Nucleus accumbens (tissue), 56 donors: Measurements from ENCODE around the gene WBP1.
"Not testable (repeated sequence)": the region's sequence is repeated elsewhere in the genome, so short reads cannot be mapped to it uniquely, and the experiment has no call there.

Experiments
- DNase-seq, 56 donors: peaks; one replicate each; lab custom pipeline; 2025; lab: John Stamatoyannopoulos, UW

Gene WBP1

DNA sequence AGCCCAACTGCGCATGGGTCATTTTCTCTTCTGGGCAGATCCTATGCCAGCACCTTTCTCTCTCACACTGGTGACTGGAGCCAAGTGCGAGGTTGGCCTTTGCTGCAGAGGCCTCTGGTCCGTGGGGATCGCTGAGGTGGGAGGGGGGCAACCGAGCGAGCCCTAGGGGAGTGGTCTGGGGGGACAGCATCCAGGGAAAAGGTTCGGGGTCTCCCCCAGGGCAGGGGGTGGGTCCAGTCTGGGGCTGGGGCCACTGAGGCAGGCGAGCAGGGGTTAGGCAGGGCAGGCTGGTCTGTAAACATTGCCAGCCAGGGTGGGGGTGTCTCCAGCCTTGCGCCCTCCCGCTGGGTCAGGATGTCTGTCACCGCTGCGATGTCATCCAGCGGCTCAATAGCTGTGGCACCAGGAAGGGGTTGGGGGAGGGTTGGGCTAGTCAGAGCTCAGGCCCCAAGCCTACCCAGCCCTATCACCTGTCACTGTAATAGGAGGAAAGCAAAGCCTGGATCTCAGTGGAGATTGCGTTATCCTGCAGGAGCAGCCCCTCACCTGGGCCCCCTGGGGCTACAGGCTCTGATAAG, 32.0 kb upstream of the WBP1 start:
- DNase-seq = no peak

DNA sequence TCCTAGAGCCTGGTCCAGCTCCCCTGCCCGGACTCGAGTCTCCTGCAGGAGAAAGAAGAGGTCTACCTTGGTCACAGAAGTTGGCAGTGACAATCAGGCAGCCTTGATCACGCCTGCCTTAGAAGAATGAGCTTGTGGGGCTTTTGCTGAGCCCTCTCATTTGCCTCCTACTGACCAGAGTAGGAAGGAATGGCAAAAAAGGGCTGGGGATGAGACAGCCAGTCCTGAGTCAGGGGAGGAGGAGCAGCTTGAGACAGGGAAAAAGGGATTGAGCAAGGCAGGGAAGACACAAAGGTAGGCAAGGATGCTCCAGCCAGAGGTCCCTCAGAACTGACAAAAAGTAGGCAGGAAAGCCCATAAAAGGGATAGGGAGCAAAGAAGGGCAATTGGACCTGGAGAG, 30.7 kb upstream of the WBP1 start:
- no peak for DNase-seq

DNA sequence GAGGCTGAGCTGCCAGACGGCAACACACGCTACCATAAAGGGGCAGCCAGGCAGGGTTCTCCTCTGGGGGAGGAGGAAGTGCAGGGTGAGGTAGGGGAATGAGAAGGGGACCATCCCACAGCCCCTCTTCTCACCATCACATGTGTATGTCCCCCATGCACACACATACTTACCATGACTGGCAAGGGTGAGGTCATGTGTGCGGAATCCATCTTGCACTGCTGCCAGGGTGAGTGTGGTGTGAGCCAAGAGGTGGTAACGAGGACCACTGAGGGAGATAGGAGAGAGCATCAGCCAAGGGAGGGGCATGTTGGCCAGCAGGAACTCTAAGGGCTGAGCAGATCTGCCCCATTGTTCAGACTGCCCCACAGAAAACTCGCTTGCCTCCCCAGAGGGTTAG, 29.6 kb upstream of the WBP1 start:
- DNase-seq = no peak

DNA sequence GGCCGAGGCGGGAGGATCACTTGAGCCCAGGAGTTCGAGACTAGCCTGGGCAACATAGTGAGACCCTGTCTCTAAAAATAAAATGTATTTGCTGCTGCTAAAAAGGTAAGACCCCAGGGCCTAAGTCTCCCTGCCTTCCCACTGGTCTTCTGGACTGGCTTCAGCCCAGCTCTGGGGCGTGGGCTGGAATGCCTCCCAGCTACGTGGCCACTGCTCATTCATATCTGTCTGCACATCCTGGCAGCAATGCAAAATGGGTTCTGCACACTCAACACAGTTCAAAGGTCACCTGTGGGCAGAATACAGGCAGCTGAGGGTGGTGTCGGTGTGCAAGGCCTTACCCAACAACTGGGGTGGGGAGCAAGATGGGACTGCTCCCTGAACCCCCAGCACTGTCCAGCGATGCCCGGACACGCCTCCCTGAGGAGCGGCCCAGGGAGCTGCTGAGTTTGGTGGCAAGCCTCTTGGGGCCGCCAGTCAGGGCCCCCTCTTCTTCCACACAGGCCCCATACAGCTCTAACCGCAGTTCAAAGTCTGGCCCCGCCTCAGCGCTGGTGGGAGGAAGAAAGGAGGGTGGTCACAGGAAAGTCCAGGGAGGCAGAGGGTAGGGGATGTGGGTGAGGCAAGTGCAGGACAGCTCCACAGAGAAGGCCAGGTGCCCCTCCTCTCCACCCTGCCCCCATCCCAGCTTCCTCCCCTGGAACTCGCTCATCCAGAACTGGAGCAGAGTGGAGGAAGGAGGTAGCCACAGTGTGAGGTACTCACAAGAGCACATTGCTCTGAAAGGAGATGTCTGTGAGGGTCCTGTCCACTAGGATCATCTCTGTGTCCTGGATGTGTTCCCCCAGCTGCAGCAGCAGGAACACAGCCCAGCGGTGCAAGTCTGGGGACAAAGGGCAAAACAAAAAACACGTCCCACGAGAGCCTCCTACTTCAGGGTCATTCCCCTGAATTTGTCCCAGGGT, 28.5 kb upstream of the WBP1 start:
- no peak for DNase-seq

DNA sequence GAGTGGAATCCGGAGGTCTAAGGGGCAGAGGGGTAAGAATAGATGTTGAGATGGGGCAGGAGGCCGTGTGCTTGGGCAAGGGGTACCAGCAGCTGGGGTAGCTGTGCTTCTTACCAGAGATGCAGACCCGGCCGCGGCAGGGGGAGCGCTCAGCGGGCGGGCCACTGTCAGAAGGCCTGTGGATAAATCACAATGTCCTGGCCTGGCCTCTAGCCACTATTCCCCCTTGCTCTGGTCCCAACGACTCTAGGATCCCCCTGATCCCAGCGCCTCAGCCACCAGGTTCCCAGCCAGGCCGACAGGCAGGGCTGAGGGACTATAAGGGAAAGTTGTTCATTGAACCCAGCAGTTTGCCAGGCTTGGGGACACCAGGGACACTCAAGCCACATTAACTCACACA, 27.7 kb upstream of the WBP1 start:
- no peak for DNase-seq

DNA sequence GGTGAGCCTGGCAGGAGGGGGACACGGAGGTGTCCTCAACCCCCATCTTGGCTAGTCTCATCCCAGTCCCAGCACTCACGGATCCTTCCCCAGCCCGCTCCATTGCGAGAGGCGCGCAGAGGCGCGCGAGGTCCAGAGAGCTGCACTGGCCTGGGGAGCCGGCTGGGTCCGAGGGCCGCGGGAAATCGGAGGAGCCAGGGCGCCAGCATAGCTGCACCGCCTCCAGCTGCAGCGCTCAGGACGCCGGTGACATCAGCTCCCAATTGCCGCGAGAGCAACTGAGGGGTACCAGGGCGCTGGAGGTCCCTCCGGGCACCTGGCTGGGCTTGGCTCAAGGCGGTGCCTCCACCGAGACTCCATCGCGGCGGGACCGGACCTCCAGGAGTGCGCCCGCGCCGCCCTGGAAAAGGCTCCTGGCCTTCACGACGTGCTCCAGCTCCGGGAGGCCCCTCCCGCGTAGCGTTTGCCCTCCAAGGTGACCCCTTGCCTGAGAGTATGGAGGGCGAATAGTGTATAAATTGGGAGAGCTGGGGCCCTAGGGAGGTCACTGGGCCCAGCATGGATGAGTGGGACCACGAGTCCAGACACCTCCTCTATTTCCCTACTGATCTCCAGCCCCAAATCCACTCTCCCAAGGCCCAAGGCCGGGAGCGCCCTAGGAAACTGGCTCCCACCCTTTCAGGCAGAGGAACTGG, 22.0 kb upstream of the WBP1 start:
- no peak for DNase-seq

DNA sequence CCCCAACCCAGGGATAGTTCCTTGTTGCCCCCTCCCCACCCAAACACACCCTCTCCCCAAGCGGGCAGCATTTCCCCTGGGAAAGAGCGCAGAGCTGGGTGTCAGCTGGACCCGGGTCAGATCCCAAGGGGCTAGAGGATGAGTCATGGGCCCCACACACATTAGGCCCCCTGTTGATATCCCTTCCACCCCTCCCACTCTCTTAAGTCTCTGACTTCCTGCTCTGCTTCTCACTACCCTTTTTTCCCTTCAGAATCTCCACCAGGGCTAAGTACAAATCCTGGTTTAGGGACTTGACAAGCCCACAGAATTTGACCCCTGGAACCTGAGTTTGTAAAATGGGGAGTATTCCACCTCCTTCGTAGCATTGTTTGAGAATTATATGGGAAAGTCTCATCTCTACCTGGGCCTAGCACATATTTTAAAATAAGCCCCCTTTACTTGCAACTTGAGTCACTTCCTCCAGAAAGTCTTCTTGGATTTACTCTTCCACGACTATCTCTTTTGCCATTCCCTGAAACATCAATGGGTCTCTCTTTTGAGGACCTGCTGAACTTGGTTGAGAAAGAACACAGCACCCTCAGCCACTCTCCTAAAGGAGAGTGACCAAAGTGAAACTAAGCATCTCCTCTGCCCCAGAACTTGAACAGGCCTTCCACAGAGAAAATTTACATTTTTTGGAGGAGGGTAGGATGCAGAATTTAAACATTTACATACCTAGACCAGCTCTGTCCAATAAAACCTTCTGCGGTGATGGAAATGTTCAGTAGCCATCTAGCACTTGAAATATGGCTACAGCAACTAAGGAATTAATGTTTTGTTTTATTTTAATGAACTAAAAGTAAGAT, 21.2 kb upstream of the WBP1 start:
- DNase-seq = no peak

DNA sequence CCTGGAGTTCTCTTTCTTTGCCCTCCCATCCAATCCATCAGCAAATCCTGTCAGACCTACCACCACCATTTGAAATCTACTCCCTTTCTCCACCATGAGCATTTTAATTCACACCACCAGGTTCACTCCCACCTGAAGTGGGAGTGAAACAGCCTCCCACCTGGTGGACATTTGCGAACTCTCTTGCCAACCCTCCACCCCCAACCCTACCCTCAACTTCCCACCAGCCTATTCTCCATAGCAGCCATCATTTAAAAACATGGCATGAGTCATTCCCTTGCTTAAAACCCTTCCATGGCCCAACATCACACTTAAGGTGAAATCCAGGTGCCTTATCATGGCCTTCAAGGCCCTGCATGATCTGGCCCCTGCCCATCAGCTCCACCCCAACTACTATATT, 20.0 kb upstream of the WBP1 start:
- no peak for DNase-seq

DNA sequence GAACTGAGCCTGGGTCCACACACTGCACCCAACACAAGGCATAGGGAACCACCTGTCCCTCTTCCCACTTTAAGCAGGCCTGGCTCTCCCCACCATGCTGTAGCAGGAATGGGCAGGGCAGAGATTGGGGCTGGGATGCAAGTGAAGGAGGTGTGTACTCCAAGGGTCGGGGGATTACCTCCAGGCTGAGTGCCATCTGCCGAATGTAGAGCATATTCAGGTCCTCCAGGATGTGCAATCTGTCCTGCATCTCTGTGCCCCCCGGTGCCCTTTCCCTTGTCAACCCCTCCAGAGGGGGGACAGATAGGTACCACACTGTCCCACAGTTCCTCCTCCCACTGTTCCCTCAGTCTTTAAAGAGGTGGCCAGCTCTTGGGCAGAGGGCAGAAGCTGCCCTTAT, 18.9 kb upstream of the WBP1 start:
- no peak for DNase-seq

DNA sequence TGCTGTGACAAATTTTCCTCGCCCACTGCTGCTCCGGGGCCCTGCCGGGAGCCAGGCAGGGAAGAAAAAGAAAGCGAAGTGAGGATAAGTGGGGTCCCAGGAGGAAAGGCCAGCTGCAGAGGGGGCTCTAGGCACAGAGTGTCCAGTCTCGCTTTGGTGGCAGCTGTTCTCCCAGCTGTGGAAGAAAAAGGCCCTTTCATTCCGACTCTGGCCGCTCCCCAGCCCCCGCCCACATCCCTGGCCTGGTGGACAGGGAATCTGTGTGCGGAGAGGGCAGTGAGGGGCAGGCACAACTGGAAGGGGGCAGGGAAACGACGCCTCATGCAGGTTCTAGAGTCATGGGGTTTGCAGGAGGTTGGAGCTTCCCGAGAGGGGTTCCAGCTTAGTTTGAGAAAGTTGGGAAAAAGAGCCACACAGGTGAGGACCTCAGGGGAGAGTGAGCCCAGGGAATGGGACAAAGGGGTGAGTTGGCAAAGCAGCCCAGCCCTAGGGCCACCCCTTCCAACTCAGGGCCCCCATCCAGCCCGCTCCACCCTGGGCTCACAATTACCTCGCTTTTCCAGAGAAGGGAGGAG, 18.3 kb upstream of the WBP1 start:
- DNase-seq = peak in 55 of 56 donors; percentile 17 to 95 (median 88)

DNA sequence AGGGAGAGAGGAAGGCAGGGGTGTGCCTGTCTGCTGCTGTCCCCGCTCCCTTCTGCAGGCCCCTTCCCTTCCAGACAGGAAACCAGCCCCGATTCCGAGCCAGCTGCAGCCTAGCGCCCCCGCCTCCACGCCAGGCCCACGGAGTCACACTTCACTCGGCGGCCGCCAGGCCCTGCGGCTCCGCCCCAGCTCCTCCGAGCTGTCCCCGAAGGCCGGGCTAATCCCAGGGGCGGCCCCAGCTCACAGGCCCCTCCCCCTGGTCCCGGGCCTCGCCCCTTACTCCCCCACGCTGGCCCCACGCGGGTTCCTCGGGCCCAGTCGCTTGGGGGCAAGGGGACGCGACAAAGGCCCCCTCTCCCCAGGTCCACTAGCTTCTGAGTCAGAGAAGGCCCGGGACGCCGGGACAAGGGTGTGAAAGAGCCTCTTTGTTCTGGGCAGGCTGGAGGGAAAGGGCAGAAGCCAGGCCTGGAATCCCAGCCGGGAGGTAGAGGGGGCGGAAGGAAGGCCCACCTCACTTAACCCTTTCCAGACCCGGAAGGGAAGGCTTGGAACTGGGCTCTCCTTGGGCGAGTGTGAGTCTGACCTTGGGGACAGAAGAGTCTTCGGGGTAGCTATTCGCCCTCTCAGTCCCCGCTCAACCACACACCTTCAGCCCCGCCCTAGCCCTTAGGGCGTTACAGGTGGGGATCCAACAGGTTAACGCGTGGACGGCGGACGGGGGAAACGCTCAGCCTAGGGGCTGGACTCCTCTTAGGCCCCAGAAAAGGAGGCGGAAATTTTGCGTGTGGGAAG, 17.7 kb upstream of the WBP1 start:
- DNase-seq = peak; percentile 20 to 96 (median 87)

DNA sequence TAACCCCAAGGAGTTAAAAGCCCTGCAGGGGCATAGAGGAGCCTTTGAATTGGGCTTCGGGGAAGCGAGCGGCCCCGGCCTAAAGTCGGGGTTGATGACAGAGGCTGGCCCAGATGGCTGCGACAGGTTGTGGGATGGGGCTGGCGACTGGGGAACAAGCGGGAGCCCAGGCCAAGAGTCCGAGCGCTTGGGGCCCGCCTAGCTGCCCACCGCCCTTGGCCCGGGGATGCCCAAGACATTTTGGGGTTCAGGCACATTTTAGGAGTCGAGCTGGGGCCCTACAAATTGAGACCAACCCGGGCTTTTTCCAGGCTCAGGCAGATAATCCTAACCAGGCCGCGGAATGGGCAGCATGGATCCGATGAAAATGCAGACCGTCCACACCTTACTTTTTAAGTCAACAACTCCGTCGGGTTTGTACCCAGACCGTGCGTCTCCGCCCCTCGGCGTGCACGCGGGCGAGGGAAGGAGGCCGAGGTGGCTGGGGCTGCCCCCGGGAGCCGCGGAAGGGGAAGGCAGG, 17.0 kb upstream of the WBP1 start:
- DNase-seq = peak in 15 of 56 donors; percentile 24 to 76 (median 49)

DNA sequence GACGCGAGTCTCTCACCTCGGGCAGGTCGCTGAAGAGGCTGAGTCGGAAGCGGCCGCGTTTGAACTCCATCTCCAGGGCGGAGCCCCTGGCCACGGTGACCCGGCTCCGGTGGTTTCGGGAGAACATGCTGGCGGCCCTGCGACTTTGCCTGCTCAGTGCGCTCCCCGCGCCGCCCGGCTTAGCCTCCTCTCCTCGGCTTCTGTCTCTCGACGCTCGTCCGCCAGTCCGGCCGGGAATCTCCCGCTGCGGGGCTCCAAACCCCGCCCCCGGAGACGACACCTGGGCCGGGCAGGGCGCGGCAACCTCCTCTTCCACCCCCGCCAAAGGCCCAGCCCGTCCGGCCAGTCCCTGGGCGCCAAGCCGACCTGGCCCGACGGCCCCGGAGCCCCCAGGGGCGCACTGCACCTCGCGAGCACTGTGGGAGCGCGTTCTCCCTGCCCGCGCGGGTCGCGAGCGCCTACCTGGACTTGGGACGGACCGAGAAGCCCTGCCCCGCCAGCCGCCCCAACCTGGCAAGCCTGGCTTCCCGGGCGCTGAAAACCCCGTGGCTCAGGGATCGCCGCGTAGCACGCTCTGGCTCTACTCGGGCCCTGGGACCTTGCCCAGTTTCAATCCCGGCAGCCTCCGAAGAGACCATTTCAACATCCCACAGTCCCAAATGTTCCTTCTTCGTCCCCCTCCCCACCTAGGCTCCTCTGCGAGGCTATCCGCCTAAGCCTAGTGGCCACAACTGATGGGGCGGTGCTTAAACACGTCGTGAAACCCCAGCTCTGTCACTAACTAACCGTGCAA, 16.4 kb upstream of the WBP1 start, which contains the start of gene RTKN:
TSS of gene RTKN (minus strand) at position 248 of the 793 bp plus-strand sequence. CDS start at position 127, 121 bp downstream.
- peak in 9 of 56 donors; percentile 19 to 58 (median 37) for DNase-seq

DNA sequence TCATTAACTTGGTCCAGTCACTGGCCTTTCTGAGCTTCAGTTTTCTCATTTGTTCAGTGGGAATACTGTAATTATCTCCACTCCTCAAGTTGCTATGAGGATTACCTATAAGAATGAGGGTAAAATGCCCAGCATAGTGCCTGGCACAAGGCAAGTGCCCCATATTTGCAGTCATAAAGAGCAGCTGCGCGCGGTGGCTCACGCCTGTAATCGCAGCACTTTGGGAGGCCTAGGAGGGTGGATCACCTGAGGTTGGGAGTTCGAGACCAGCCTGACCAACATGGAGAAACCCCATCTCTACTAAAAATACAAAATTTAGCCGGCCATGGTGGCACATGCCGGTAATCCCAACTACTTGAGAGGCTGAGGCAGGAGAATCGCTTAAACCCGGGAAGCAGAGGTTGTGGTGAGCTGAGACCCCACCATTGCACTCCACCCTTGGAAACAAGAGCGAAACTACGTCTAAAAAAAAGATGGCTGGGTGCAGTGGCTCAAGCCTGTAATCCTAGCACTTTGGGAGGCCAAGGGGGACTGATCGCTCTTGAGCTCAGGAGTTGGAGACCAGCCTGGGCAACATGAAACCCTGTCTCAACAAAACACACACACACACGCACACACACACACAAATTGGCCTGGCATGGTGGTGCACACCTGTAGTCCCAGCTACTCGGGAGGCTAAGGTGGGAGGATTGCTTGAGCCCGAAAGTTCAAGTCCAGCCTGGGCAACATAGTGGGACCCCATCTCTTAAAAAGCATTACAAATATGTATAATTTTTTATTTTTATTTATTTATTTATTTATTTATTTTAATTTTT, 15.5 kb upstream of the WBP1 start:
- not testable (repeated sequence) for DNase-seq

DNA sequence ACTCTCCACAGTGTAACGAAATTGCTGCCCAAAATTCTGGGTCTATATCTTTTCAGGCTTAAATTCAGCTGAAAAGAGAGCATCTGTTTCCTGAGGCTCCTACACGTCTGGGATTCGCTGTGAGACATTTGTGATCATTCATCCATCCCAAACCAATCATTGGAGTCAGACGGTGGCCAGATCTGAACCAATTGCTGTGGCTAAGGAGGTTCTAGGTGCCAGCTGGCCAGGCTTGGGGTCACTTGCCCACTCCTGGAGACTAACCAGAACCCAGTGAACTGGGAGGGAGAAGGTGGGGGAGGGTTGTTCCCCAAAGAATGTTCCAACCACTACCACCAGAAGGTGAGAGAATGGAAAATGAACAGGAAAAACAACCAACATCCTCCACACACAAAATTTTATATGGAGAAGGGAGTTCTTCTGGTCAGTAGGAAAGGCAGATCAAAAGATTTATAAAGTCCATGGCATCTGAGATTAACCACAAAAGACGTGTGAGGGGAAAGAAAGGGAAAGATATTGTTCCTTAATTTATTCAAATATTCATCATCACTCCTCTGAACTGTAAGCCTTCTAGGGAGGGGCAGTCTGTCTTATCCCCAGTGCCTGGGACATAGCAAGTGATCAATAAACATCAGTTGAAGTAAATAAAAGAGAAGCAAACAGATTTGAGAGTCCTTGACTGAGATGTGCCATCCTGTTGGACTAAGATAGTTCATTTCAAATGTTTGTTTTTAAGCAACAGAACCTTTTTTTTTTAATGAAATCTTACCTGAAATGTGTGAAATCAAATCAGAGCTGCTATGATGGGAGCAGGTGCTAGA, 13.5 kb upstream of the WBP1 start:
- DNase-seq = no peak
